HG03280 (cell line): Measurements from ENCODE around the gene BEST4.
"Not testable (repeated sequence)": the region's sequence is repeated elsewhere in the genome, so short reads cannot be mapped to it uniquely, and the experiment has no call there.

Source experiments
- ATAC-seq: cut with Tn5 transposase; IDR thresholded peaks from one replicate; pipeline ENCODE4 v1.9.1; 2021; ENCODE audit warnings: mild to moderate bottlenecking, moderate library complexity; ENCODE audit not compliant: unreplicated experiment

Gene BEST4

GRCh38 chr1:44819608-44820327 is 31.8 kb upstream of the BEST4 start:
- peak; percentile 79 for ATAC-seq

- no peak for ATAC-seq
These were observed 31.2 kb upstream of the BEST4 start for GRCh38 chr1:44819196-44819607.

- ATAC-seq, result no peak
These were observed 30.0 kb upstream of the BEST4 start for GRCh38 chr1:44817771-44818495.

GRCh38 chr1:44817307-44817706 is 29.3 kb upstream of the BEST4 start:
- no peak for ATAC-seq

DNA sequence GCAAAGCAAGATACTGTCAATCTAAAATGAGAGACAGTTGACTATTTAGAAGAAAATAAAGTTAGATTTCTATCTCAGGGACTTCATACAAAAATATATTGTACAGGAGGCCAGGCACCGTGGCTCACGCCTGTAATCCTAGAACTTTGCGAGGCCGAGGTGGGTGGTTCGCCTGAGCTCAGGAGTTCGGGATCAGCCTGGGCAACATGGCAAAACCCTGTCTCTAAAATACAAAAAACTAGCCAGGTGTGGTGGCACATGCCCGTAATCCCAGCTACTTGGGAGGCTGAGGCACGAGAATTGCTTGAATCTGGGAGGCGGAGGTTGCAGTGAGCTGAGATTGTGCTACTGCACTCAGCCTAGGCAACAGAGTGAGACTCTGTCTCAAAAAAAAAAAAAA is 28.0 kb upstream of the BEST4 start:
- not testable (repeated sequence) for ATAC-seq

- no peak for ATAC-seq
These were observed 25.0 kb upstream of the BEST4 start for GRCh38 chr1:44812822-44813543.

GRCh38 chr1:44811234-44811633 is 23.3 kb upstream of the BEST4 start:
- no peak for ATAC-seq

GRCh38 chr1:44810762-44811105 is 22.8 kb upstream of the BEST4 start:
- not testable (repeated sequence) for ATAC-seq

GRCh38 chr1:44810101-44810761 is 22.3 kb upstream of the BEST4 start:
- no peak for ATAC-seq

DNA sequence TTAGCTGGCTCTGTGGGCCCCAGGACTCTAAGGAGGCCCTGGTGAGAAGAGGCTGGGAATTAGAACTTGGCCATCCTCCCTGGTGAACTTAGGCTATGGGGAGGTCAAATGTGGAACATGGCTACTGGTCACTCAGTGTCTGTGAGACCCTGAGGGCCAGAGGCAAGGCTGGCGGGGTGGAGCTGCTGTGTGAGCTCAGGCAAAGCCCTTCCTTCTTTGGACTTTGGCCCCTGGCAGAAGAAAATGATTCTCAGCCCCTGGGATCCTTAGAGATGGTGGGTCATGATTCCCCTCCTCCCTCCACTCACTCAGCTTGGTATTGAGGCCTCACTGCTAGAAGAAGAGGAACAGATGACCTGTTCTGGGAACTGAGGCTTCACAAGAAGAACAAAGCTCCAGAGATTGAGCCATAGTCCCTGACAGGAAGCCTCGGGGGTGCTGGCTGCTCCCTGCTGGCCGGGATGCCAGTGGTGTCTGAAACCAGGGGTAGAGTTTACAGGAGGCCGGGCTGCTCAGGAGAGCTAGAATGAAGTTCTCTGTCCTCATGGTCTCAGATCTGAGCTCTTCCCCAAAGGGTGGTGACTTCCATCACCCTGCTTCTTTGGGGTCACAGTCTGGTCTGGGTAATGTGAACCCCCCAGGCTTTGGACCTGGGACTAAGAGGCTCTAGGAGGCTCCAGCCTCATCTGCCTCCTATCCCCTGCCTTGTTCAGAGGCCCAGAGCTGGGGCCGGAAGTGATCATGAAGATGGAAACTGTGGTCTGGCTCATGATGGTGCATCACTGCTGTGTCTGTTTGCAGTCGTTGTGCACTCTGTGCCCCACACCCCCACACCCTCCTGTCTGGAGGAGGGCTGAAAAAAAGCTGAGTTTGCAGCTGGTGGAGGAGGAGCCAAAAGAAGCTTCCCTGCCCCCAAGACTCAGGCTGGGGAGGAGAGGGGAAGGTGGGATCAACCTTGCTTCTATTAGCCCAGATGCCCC is 21.3 kb upstream of the BEST4 start:
- peak; percentile 46 for ATAC-seq

- peak; percentile 20 for ATAC-seq
These were observed 20.3 kb upstream of the BEST4 start, which contains the start of gene BTBD19 for GRCh38 chr1:44808063-44808937. BTBD19 (plus strand) TSS chr1:44808523; CDS start chr1:44808821, 298 bp downstream.

DNA sequence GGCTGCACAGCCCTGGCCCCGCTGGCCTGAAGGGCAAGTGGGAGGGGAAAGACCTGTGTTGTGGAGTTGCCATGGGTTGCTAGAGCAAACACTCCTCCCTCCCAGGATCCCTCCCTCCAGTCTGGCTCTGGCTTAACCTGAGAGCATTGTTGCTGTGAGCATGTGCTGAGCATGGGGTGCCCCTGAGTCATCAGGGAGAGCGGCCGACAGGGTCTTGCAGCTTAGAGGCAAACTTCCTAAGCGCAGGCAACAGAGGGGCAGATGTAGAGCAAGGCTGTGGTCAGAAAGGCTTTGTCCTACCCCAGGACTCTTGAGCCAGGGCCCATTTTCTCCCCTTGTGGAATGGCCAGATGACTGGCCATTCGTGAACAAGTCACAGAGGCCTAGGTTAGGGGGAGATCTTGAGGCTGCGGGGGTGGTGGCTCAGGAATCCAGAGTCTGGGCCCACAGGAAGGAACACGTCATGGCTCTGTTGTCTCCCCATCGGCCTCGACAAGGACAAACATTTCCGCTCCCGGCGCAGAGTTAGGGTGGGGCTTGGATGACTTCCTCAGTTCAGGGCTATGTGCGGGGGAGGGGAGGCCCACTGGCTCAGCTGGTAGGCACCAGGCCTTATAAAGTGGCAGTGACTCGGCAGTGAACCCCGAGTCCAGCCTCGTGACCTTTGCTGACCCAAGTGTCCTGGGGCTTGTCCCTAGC is 19.5 kb upstream of the BEST4 start:
- ATAC-seq, result peak; percentile 42

DNA sequence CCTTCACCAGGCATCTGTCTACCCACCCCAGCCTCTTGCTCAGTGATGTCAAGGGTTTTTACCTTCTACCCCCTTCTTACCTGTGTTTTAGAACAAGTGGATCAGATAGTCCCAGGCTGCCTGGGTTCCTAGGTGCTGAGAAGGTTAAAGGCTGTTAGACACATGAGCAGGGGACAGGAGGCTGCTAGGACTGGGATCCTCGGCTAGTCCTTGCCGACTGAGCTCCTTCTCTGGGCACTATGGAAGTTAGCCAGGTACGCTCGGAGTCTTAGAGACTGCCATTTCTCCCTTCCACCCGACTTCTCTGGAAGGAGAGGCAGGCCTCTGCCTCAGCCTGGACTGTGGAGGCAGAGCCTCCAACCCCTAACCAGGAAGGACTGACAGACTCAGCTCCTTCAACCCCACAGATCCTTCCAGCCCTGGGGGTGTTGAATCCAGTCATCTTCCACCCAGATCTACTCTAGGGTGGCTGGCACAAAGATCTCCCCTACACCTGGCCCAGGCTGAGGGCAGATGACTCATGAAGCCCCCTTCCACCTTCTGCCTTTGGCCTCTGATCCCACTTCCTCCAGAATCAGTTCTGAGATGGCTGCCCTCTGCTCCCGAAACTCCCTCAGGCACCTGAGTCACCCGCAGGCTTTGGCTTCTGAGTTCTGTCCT is 18.9 kb upstream of the BEST4 start, which contains the start of gene DYNLT4:
Gene DYNLT4 (minus strand): TSS at position 648 of the 660 bp plus-strand sequence. CDS start 683 bp downstream, outside the sequence.
- no peak for ATAC-seq

DNA sequence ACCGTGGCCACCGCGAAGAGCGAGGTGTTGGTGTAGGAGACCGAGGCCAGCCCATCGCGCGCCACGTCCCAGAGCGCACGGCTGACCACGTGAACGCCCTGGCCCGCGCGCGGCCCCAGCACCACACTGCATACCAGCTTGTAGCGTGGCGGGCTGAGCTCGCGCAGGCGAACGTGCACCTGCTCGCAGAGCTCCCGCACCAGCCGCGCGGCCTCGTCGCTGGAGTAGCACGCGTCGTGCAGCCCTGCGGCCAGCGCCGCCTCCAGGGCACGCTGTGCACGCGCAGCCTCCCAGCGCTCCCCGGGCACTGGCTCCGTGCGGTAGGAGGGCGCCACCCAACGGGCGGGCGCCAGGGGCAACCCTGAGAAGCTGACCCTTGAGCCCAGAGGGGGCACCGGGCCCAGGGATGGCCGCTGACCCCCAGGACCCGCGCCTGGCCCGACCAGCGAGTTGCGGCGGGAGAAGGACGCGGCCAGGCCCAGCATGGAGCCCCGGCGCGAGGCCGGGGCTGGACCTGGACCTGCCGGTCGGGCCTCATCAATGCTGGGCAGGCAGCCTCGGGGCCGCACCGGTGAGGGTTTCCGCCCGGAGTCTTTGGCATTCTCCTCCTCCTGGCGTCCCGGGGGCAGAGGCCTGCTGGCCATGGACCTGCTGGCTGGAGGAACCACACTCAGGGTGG is 18.2 kb upstream of the BEST4 start:
- ATAC-seq, result no peak

- no peak for ATAC-seq
These were observed 17.5 kb upstream of the BEST4 start for GRCh38 chr1:44805311-44806024.

DNA sequence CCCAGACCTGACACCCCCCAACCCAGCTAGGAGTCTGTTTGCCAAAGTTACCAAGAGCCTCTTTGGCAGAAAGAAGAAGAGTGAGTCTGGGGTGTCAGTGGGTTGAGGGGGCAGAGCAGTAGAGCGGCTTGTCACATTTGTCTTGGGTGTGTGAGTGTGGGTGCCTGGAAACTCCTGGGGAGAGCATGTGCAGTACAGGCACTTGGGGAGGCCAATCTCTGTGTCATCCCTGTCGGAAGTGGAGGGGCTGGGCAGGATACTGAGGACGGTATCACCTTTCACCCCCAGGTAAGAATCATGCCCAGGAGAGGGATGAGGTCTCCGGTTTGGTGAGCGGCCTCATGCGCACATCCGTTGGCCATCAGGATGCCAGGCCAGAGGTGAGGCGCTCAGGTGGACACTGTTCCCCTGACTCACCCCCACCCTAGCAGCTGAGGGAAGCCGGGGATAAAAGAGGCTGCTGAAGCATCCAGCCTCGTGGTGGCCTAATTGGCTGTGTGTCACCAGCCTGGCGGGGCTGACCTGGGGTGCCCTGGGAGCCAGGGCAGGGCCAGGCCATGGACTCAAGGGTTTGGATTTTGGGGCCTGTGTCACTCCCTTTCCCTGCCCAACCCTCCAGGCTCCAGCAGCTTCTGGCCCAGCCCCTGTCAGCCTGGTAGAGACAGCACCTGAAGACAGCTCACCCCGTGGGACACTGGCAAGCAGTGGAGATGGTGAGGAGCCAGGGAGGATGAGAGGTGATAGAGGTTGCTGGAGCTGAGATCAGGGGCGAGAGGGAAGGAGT is 15.5 kb upstream of the BEST4 start:
- ATAC-seq, result no peak
